MG63 (cell line): Measurements from ENCODE around the gene SPNS3. TPM values are rescaled to one million over a fixed set of nuclear protein-coding genes. Genes with fewer than 3 reads are reported as not detected.

Source experiments
- DNase-seq: peaks from one replicate; pipeline ENCODE4 v3.0.0-alpha.2; 2020
- H3K27me3 ChIP-seq: fragments of 250-450 bp; sonication (Bioruptor Pico); 2 replicates; pipeline ENCODE4 v1.5.1; 2020; ENCODE audit warnings: mild to moderate bottlenecking, moderate library complexity
- H3K36me3 ChIP-seq: fragments of 250-450 bp; sonication (Bioruptor Pico); 2 replicates; pipeline ENCODE4 v1.5.1; 2020; ENCODE audit warnings: mild to moderate bottlenecking, moderate library complexity
- H3K4me3 ChIP-seq: fragments of 250-450 bp; sonication (Bioruptor Pico); 2 replicates; pipeline ENCODE4 v1.5.1; 2020; ENCODE audit warnings: mild to moderate bottlenecking, moderate library complexity
- H3K9me3 ChIP-seq: fragments of 250-450 bp; sonication (Bioruptor Pico); 2 replicates; pipeline ENCODE4 v1.5.1; 2020; ENCODE audit warnings: mild to moderate bottlenecking, moderate library complexity
- total RNA-seq: library from RNA; depleted of rRNA; stranded (reverse); fragments of >200 nt; shearing (Covaris generic); gene quantifications from 2 replicates; pipeline ENCODE4 v1.2.3, GENCODE V29; 2014; ENCODE audit warnings: low replicate concordance; rRNA removed

SPNS3 gene
- total RNA-seq, result 1.3 TPM in 1 of 2 replicates, not detected in the other

GRCh38 chr17:4433515-4434031, at the start of gene SPNS3:
Gene SPNS3 (plus strand): TSS chr17:4433940. CDS start chr17:4433968, 28 bp downstream.
- Histone ChIP-seq H3K4me3 (no peak within 1 kb of the TSS), H3K27me3 (no peaks in the 10 kb centered on the region), H3K9me3 (no peaks in the 10 kb centered on the region), H3K36me3 (no peaks in the 10 kb centered on the region)
- peak; percentile 25 for DNase-seq

GRCh38 chr17:4386406-4386805, 47.3 kb upstream of the SPNS3 start:
- Histone ChIP-seq H3K4me3 (no peak overlapping the region), H3K36me3 (no peaks in the 10 kb centered on the region), H3K9me3 (no peaks in the 10 kb centered on the region), H3K27me3 (no peaks in the 10 kb centered on the region)
- DNase-seq, result no peak

GRCh38 chr17:4387137-4387536, 46.6 kb upstream of the SPNS3 start:
- Histone ChIP-seq H3K4me3 (no peak overlapping the region), H3K27me3 (no peaks in the 10 kb centered on the region), H3K9me3 (no peaks in the 10 kb centered on the region), H3K36me3 (no peaks in the 10 kb centered on the region)
- no peak for DNase-seq

- no peak for DNase-seq
- H3K9me3 ChIP-seq, result no peaks in the 10 kb centered on the region
- H3K27me3 ChIP-seq, result no peaks in the 10 kb centered on the region
- H3K36me3 ChIP-seq, result no peaks in the 10 kb centered on the region
- H3K4me3 ChIP-seq, result no peak overlapping the region
Observed at GRCh38 chr17:4389079-4389478, 44.7 kb upstream of the SPNS3 start.

- Histone ChIP-seq H3K36me3 (no peaks in the 10 kb centered on the region), H3K4me3 (no peak overlapping the region), H3K27me3 (no peaks in the 10 kb centered on the region), H3K9me3 (no peaks in the 10 kb centered on the region)
- no peak for DNase-seq
Observed at GRCh38 chr17:4393806-4394205, 39.9 kb upstream of the SPNS3 start.

- H3K9me3 ChIP-seq, result no peaks in the 10 kb centered on the region
- no peaks in the 10 kb centered on the region for H3K36me3 ChIP-seq
- H3K27me3 ChIP-seq, result no peaks in the 10 kb centered on the region
- DNase-seq, result no peak
- H3K4me3 ChIP-seq, result no peak overlapping the region
Observed at GRCh38 chr17:4394208-4395110, 39.3 kb upstream of the SPNS3 start.

GRCh38 chr17:4395111-4395478, 38.6 kb upstream of the SPNS3 start:
- no peak for DNase-seq
- no peaks in the 10 kb centered on the region for H3K36me3 ChIP-seq
- H3K9me3 ChIP-seq, result no peaks in the 10 kb centered on the region

GRCh38 chr17:4397840-4398239, 35.9 kb upstream of the SPNS3 start:
- no peak for DNase-seq
- Histone ChIP-seq H3K36me3 (no peaks in the 10 kb centered on the region), H3K9me3 (no peaks in the 10 kb centered on the region), H3K27me3 (no peaks in the 10 kb centered on the region), H3K4me3 (no peak overlapping the region)

More at GRCh38 chr17:4395111-4395478, 38.6 kb upstream of the SPNS3 start:
- Histone ChIP-seq H3K4me3 (no peak overlapping the region), H3K27me3 (no peaks in the 10 kb centered on the region)

- no peak for DNase-seq
- Histone ChIP-seq H3K9me3 (no peaks in the 10 kb centered on the region), H3K4me3 (no peak overlapping the region), H3K36me3 (no peaks in the 10 kb centered on the region), H3K27me3 (no peaks in the 10 kb centered on the region)
Observed at GRCh38 chr17:4405038-4405669, 28.6 kb upstream of the SPNS3 start.

- no peak overlapping the region for H3K4me3 ChIP-seq
- no peak for DNase-seq
- no peaks in the 10 kb centered on the region for H3K36me3 ChIP-seq
- no peaks in the 10 kb centered on the region for H3K9me3 ChIP-seq
- no peaks in the 10 kb centered on the region for H3K27me3 ChIP-seq
Observed at GRCh38 chr17:4405699-4406098, 28.0 kb upstream of the SPNS3 start.

GRCh38 chr17:4406386-4406785, 27.4 kb upstream of the SPNS3 start:
- Histone ChIP-seq H3K4me3 (no peak overlapping the region), H3K36me3 (no peaks in the 10 kb centered on the region), H3K9me3 (no peaks in the 10 kb centered on the region), H3K27me3 (no peaks in the 10 kb centered on the region)
- DNase-seq, result no peak

- H3K4me3 ChIP-seq, result no peak overlapping the region
- no peaks in the 10 kb centered on the region for H3K36me3 ChIP-seq
- no peak for DNase-seq
- no peaks in the 10 kb centered on the region for H3K27me3 ChIP-seq
- H3K9me3 ChIP-seq, result no peaks in the 10 kb centered on the region
Observed at GRCh38 chr17:4407216-4407615, 26.5 kb upstream of the SPNS3 start.

GRCh38 chr17:4407851-4408250, 25.9 kb upstream of the SPNS3 start:
- Histone ChIP-seq H3K9me3 (no peaks in the 10 kb centered on the region), H3K4me3 (no peak overlapping the region), H3K27me3 (no peaks in the 10 kb centered on the region), H3K36me3 (no peaks in the 10 kb centered on the region)
- DNase-seq, result peak; percentile 5

- H3K9me3 ChIP-seq, result no peaks in the 10 kb centered on the region
- DNase-seq, result no peak
- no peaks in the 10 kb centered on the region for H3K36me3 ChIP-seq
- no peaks in the 10 kb centered on the region for H3K27me3 ChIP-seq
- H3K4me3 ChIP-seq, result no peak overlapping the region
Observed at GRCh38 chr17:4409659-4410058, 24.1 kb upstream of the SPNS3 start.

- Histone ChIP-seq H3K27me3 (no peaks in the 10 kb centered on the region), H3K4me3 (no peak overlapping the region), H3K36me3 (no peaks in the 10 kb centered on the region), H3K9me3 (no peaks in the 10 kb centered on the region)
- DNase-seq, result no peak
Observed at GRCh38 chr17:4411201-4411600, 22.5 kb upstream of the SPNS3 start.

GRCh38 chr17:4412933-4413831, 20.6 kb upstream of the SPNS3 start:
- Histone ChIP-seq H3K27me3 (no peaks in the 10 kb centered on the region), H3K4me3 (no peak overlapping the region), H3K36me3 (no peaks in the 10 kb centered on the region), H3K9me3 (no peaks in the 10 kb centered on the region)
- peak; percentile 76 for DNase-seq
